Measurements from ENCODE around the gene SSU72.
"Not testable (repeated sequence)": the region's sequence is repeated elsewhere in the genome, so short reads cannot be mapped to it uniquely, and the experiment has no call there.

The SSU72 gene

DNA sequence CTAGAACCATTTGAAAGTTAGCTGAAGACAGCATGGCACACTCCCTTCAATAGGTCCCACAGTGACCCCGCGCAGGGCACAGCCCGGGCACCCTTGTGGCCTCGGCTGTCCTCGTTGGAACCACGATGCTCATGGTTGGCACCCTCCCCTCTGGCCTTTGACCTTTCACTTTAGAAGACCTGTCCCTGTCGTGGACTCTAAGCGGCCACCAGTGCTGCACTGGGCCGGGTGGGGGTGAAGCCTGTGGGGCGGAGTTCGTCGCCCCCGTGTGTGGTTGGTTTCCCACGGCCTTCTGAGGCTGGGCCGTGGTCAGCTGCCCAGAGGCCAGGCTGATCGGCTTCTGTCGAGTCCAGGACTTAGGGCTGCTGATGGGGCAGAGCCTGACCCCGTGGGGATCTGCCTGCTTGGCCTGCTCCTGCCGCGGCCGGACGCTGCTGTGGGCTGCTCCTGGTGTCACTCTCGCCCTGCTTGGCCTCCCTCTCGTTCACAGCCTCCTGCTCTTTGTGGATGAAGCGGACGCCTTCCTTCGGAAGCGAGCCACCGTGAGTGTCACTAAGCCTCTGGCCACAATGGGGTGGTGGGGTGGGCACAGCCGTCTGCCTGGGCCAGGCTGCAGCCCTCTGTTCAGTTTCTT, 49.8 kb downstream of the SSU72 start:
- not testable (repeated sequence) for DNase-seq

DNA sequence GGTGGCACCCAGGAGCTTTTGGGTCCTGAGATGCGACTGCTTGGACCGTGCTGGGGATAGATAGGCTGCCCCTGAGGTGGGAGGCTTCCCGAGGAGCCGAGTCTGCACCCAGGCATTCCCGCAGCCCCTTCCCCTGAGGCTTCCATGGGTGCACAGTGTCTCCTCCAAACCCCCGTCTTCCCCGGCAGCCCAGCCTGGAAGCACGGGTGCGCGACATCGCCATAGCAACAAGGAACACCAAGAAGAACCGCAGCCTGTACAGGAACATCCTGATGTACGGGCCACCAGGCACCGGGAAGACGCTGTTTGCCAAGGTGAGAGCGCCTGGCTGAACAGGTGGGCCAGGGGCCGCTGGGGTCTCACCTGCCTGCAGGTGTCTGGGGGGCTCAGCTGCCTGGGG, 51.0 kb downstream of the SSU72 start:
- not testable (repeated sequence) for DNase-seq

DNA sequence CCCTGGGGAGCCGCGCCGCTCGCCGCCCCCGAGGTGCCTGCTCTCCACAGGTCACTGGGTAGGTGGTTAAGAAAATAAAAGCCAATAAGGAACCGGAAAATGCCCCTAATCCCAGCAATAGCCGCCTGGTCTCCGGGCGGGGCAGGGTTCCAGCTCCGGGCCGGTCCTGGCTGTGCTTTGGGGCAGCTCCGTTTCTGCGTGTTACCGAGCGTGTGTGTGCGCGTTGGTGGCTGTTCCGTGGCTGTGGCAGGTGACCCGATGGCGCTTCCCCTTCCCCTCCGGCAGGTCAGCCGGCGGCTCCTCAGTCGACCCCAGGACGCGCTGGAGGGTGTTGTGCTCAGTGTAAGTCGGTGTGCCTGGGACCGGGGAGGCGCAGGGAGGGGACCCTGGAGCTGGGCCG, 51.4 kb downstream of the SSU72 start:
- not testable (repeated sequence) for DNase-seq

DNA sequence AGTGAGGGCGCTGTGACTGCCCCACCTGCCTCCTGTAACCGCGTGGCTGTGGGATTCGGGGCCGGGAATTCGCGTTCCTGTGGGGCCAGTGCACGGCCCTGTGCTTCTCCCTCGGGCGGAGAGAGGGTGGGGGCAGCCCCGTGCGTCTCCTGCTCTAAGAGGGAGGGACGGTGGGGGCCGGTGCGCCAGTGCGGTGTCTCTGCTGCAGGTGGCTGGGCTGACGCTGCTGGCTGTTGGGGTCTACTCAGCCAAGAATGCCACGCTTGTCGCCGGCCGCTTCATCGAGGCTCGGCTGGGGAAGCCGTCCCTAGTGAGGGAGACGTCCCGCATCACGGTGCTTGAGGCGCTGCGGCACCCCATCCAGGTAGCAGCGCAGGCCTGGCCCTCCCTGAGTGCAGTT, 52.1 kb downstream of the SSU72 start:
- DNase-seq: not testable (repeated sequence)

DNA sequence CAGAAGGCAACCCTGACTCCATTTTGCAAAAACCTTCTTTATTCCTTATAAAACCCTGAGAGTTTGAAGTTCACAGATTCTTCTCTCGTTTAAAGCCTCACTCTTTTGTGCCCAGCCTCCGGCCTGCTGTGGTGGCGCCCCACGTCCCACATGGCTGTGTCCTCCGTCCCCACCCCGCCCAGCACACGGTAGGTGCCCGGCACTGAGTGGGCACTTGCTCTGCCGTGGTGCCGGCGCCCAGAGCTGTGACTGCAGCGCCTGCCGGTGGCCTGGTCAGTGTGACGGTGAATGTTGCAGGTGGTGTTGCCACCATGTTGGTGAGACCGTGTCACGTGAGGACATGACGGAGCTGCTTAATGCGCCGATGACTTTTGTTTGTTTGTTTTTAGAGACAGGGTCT, 53.3 kb downstream of the SSU72 start:
- no peak for DNase-seq

DNA sequence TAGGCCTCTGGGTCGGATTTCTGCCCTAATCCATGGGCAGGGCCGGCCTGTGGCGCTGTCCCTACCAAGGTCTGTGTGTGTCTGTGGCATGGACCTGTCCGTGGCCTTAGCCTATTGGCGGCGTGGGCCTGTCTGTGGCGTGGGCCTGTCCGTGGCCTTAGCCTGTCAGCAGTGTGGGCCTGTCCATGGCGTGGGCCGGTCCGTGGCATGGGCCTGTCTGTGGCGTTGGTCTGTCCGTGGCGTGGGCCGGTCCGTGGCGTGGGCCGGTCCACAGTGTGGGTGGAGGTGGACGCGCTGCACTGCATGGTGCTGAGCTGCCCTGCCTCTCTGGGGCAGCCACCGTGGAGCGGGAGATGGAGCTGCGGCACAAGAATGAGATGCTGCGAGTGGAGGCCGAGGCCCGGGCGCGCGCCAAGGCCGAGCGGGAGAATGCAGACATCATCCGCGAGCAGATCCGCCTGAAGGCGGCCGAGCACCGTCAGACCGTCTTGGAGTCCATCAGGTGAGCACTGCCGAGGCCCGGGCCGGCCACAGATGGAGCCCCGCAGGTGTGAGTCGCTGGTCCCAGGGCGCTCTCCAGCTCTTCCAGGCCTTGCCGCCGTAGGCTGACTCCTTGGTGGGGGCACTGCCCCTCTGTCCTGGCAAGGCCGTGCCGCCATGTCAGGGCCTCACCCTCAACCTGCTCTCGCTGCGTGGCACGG, 54.7 kb downstream of the SSU72 start:
- DNase-seq: not testable (repeated sequence)

DNA sequence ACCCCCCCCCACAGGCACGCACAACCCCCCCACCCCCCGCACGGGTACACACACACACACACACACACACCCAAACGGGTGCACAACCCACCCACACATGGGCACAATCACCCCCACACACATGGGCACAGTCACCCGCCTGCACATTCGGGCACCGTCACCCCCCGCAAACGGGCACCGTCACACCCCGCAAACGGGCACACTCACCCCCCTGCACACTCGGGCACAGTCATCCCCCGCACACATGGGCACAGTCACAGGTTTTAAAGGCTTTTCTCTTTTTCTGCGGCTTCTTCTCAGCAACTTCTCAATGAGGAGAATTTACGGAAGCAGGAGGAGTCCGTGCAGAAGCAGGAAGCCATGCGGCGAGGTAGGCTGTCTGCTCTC, 56.0 kb downstream of the SSU72 start:
- not testable (repeated sequence) for DNase-seq

DNA sequence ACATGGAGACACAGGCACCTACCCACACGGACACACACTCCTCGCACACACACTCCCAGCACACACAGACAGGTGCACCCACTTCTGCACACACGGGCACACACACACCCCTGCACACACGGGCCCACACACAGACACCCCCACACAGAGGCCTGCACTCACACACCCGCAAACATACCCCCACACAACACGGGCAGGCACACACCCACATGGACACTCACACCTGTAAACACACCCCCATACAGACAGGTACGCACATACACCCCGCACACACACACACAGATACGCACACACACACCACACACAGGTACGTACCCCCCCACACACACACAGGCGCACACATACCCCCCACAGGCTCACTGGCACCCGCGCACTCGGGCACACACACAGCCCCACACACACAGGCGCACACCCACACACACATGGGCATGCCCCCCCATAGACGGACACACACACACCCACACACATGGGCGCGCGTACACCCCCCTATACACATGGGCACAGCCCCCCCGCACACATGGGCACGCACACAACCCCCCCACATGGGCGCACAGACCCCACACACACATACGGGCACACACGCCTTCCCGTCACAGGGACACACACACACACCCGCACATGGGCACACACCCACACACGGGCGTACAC, 56.6 kb downstream of the SSU72 start:
- no peak for DNase-seq

DNA sequence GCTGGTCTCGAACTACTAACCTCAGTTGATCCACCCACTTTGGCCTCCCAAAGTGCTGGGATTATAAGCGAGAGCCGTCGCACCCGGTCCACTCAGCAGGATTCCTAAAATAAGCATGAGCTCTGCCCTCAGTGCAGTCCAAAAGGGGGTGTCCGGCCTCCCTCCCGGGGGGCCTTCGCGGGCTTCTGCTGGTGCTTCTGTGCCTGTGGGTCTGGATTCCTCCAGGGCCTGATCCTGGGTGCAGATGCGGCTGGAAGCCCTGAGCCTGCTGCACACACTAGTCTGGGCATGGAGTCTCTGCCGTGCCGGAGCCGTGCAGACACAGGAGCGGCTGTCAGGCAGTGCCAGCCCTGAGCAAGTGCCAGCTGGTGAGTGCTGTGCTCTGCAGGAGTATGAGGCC, 57.7 kb downstream of the SSU72 start:
- not testable (repeated sequence) for DNase-seq

DNA sequence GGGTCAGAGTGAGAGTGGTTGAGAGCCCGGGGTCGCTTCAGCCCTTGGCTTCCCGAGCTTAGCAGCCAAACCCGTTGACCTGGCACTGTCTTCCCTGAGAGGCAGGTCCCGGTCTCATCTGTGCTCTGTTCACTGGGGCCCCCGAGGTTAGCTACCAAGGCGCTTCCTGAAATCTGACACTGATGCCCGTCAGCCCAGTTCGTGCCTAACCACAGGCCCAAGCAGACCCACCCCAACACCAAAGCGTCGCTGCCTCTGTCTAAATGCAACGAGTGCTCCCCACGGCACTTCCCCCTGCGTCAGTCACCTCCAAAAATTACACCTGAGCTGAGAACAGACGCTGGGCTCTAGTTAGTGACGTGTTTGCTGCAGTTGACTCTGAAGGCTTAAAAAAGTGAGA, 60.3 kb downstream of the SSU72 start:
- DNase-seq: not testable (repeated sequence)

DNA sequence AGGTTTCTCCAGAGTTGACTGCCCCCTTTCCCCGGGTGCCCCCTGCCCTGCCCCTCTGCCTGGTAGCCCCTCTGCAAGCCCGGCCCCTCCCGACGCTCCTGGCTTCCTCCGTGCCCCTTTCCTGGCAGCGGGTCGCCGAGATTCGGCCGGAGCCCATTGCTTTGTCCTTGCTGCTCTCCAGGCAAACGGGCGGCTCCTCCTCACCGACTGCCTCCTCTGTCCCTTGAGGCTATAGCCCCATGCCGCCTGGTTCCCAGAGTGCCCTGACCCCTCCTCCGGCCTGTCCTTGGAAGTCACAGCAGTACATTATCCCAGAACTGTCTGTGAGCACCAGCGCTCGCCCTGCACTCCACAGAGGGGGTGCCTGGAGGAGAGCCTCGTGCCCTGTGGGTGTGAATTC, 61.0 kb downstream of the SSU72 start:
- not testable (repeated sequence) for DNase-seq

DNA sequence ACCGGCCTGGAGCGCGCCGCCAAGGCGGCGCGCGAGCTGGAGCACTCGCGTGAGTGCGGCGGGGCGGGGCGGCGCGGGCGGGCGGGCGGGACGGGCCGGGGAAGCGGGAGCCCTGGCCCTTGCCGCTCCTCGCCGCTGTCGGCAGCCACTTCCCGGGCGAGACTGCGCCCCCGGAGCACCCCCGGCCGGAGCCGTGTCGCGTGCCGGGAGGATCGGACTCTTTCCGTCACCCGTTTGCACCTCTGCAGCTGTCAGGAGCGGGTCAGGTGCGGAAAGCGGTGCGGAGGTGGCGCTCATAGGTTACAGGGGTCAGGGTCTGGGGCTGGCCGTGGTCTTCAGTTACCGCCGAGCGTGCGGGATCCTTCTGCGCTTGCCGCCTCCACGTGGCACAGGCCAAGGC, 62.2 kb downstream of the SSU72 start:
- not testable (repeated sequence) for DNase-seq

DNA sequence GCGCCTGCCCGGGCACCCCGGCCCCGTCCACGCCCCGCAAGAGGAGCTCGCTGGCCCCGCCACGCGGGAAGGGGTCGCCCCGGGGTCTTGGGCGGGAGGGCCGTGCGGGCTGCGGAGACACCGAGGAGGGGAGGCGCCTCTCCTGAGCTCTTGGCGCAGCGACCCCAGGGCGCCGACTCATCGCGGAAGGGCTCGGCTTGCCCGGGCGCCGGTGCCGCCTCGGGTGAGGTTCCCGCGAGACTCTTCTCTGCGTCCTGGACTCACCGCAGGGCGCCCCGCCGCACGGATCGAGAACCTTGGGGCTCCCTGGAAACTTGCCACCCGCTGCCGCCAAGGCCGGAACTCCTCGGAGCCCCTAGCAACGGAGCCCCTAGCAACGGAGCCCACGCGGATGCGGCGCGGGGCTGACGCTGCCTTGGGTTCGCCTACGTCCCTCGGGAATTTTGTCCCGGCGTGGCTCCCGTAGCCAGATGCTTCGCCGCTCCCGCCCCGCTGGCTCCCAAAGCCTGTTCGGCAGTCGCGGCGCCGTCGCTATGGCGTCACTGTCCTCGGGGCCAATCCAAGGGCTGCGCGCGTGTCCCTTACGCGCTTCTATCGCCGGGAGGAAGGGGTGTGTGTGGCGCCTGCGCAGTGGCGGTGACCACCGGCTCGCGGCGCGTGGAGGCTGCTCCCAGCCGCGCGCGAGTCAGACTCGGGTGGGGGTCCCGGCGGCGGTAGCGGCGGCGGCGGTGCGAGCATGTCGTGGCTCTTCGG, 63.0 kb downstream of the SSU72 start, which contains the start of gene ATAD3A:
Gene ATAD3A (plus strand): TSS at position 630 of the 753 bp plus-strand sequence. CDS start 107 bp downstream, at position 737.
- DNase-seq: peak; percentile 98

DNA sequence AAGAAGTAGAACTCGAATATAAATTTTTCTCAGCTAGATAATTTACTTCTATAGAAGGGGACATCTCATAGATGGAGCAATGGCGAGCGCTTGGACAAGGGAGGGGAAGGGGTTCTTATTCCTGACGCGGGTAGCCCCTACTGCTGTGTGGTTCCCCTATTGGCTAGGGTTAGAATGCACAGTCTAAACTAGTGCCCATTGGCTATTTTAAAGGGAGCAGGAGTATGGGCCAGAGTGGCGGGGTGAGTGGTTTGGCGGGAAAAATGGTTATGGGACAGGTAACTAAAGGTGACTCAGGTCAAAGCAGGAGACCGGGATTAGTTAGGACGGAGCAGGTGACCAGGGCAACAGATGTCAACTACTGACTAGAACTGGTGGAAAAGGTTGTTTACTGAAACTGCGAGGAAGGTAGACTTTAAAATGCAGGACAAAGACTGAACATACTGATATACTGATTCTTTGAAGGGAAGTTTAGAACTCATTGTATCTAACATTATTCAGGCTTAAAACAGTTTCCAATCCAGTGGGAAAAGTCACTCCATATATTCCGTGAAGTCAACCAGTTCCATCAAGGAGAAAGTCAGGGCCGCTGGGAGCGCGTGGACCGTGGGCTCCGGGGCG, 63.6 kb downstream of the SSU72 start:
- DNase-seq: no peak

DNA sequence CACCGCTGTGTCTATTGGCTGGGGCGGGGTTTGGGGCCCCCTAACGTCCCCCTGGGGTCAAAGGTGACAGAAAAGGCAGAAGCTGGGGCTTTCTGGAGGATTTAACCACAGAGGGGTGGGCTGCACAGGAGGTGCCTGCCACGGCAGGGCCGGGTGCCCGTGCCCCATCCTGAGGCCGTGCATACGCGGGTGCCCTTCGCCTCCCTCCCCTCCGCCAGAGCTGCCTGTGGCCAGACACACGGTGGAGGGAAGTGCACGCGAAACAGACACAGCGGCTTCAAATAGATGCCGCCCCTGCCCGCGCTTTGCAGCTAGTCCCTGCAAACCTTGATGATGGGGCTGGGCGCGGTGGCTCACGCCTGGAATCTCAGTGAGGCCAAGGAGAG, 65.2 kb downstream of the SSU72 start:
- DNase-seq: not testable (repeated sequence)

DNA sequence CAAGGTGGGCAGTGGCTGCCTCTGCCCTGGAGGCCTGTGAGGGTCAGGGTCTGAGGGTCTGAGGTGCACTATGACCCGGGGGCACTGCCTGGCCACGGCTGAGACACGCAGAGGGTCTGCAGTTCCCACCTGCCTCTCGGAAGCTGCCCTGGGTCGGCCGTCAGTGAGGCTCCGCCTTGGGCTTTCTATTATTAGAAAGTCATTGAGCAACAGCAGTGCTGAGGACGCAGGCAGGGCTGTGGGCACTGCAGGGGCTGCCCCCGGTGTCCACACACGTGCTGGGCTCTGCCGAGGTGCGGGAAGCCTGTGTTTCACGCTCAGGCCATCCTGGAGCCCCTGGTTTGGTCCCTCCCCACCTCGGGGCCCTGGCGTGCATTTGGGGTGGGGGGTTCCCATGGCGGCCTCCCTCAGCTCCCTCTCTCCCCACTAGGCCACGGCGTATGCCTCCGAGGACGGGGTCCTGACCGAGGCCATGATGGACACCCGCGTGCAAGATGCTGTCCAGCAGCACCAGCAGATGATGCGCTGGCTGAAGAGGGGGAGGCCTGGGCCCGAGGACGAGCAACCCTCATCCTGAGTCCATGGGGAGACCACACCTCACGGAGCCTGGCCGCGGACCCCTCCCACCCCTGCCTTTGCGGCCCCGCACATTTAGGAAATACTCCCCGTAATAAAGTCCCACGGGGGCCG, 65.7 kb downstream of the SSU72 start:
- DNase-seq: not testable (repeated sequence)

DNA sequence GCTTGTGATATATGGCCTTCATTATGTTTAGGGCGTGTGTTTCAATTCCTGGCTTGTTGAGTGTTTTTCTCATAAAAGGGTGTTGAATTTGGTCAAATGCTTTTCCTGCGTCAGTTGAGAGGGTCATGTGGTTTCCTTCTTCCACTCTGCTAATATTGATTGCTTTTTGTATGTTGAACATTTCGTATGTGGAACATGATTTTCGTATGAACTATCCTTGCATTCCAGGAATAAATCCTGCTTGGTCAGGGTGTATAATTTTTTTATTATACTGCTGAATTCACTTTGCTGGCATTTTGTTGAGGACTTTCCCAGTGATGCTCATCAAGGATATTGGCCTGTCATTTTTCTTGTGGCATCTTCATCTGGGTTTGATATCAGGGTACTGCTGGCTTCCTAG, 67.4 kb downstream of the SSU72 start:
- DNase-seq: no peak

DNA sequence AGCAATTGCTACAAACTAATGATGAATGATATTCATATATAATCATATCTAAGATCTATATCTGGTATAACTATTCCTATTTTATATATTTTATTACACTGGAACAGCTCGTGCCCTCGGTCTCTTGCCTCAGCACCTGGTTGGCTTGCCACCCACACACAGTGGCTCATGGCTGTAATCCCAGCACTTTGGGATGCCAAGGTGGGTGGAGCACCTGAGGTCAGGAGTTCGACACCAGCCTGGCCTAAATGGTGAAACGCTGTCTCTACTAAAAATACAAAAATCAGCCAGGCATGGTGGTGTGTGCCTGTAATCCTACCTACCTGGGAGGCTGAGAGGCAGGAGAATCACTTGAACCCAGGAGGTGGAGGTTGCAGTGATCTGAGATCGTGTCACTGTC, 68.9 kb downstream of the SSU72 start:
- DNase-seq: not testable (repeated sequence)

DNA sequence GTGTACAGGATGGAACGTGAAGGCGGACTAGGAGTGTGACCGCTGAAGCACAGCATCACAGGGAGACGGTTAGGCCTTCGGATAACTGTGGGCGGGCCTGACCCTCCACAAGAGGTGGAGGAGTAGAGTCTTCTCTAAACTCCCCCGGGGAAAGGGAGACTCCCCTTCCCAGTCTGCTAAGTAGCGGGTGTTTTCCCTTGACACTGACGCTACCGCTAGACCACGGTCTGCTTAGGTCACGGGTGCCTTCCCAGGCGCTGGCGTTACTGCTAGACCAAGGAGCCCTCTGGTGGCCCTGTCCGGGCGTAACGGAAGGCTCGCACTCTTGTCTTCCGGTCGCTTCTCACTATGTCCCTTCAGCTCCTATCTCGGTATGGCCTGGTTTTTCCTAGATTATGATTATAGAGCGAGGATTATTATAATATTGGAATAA, 69.3 kb downstream of the SSU72 start:
- not testable (repeated sequence) for DNase-seq

DNA sequence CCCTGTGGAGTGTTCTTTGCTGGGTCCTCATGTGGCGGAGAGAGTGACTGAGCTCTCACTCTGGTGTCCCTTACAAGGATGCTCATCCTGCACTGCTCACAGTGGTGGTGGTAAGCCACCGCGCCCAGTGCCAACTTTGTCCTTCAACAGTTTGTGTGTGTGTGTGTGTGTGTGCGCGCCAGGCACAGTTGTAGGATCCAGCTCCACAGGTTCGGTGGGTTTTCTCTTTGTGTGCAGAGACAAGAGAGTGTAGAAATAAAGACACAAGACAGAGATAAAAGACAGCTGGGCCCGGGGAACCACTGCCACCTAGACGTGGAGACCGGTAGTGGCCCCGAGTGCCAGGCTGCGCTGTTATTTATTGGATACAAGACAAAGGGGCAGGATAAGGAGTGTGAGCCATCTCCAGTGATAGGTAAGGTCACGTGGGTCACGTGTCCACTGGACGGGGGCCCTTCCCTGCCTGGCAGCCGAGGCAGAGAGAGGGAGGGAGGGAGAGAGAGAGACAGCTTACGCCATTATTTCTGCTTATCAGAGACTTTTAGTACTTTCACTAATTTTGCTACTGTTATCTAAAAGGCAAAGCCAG, 69.8 kb downstream of the SSU72 start:
- not testable (repeated sequence) for DNase-seq

DNA sequence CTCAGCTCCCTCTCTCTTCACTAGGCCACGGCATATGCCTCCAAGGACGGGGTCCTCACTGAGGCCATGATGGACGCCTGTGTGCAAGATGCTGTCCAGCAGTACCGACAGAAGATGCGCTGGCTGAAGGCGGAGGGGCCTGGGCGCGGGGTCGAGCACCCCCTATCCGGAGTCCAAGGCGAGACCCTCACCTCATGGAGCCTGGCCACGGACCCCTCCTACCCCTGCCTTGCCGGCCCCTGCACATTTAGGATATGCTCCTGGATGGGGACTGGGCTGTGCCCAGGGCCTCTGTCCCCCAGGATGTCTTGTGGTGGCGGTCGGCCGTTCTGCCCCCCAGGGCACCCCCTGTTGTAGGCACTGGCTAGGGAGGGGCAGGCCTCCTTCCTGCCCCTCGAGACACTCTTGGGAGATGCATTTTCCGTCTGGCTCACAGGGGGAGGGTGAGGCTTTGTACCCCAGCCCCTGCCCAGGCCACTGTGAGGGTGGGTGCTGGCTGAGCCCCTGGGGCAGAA, 79.1 kb downstream of the SSU72 start:
- not testable (repeated sequence) for DNase-seq
